ENCODE results near the gene NOX1. TPM values are rescaled to one million over a fixed set of nuclear protein-coding genes. Genes with fewer than 3 reads are reported as not detected.
"Not testable (repeated sequence)": the region's sequence is repeated elsewhere in the genome, so short reads cannot be mapped to it uniquely, and the experiment has no call there.

Gene NOX1
- total RNA-seq, 1 donor from 2014 or later, result not detected

- Mint-ChIP-seq H3K4me1 (no peaks in the 10 kb centered on the region), H3K36me3 (ENCODE audit: low read depth) (no peaks in the 10 kb centered on the region), H3K27ac (no peak overlapping the region), H3K9me3 (peaks cover 9% of the 10 kb centered on the region), H3K4me3 (no peak overlapping the region), H3K27me3 (peaks cover 13% of the 10 kb centered on the region)
- DNase-seq, result no peak
- intact Hi-C loops (cut with micrococcal nuclease), result no loop called here
Measured at GRCh38 chrX:100804780-100805179, 69.4 kb downstream of the NOX1 start.

DNA sequence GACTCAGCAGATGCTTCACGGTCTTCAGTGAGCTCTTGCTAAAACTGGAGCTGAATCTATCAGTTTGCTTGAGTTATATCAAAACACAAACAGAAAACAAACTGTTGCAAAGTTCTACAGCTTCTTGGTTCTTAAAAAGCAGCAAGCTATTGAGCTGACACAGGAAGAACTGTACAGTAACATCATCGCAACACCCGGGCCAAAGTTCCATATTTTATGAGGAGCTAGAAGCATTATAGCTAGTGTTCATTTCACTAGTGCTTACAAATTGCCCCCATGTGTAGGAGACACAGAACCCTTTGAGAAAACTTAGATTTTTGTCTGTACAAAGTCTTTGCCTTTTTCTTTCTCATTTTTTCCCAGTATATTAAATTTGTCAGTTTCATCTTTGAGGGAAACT is 71.3 kb downstream of the NOX1 start:
- Mint-ChIP-seq H3K9me3 (peaks cover 6% of the 10 kb centered on the region), H3K27me3 (peaks cover 4% of the 10 kb centered on the region), H3K36me3 (ENCODE audit: low read depth) (no peaks in the 10 kb centered on the region), H3K4me1 (no peaks in the 10 kb centered on the region), H3K27ac (no peak overlapping the region), H3K4me3 (no peak overlapping the region)
- DNase-seq, result no peak
- intact Hi-C loops (cut with micrococcal nuclease), result no loop called here

- Mint-ChIP-seq H3K27ac (no peak overlapping the region), H3K9me3 (no peaks in the 10 kb centered on the region), H3K27me3 (no peaks in the 10 kb centered on the region), H3K4me3 (no peak overlapping the region), H3K4me1 (no peaks in the 10 kb centered on the region), H3K36me3 (ENCODE audit: low read depth) (no peaks in the 10 kb centered on the region)
- intact Hi-C loops (cut with micrococcal nuclease), result no loop called here
- no peak for DNase-seq
Measured at GRCh38 chrX:100798484-100799214, 75.5 kb downstream of the NOX1 start.

DNA sequence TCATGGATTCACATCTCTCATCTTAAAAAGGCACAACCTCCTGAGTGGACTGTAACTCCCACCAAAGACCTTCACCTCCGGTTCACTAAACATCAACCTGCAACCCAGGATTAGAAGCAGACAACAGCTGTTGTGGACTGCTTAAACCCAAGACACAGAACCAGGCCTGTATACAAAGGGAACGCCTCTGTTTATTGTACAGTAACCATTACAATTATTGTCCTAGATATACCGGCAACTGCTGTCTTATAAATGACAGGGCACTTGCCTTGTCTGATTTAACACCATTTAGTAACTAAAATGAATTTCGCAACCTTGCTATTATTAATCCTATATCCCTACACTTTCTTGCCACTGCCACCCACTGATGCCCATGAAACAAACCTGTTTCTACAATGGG is 76.8 kb downstream of the NOX1 start:
- no peaks in the 10 kb centered on the region for H3K36me3 Mint-ChIP-seq (ENCODE audit: low read depth)
- no peak overlapping the region for H3K27ac Mint-ChIP-seq
- no peaks in the 10 kb centered on the region for H3K27me3 Mint-ChIP-seq
- H3K4me1 Mint-ChIP-seq, result no peaks in the 10 kb centered on the region
- H3K4me3 Mint-ChIP-seq, result no peak overlapping the region
- intact Hi-C loops (cut with micrococcal nuclease), result no loop called here
- no peak for DNase-seq
- H3K9me3 Mint-ChIP-seq, result no peaks in the 10 kb centered on the region

DNA sequence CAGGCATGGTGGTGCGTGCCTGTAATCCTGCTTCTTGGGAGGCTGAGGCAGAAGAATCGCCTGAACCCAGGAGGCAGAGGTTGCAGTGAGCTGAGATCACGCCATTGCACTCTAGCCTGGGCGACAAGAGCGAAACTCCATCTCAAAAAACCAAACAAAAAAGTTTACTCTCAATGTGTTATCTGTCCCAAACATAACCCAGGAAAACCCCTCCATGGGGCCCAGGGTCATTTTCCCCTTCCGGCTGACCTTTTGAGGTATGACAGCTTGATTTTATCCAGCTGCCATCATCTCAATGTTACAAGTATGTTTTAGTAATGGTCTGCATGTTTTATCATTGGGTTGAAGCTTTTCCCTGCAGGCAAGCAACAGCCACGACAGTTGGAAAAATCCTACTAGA is 77.8 kb downstream of the NOX1 start:
- H3K27me3 Mint-ChIP-seq; intact Hi-C loops (cut with micrococcal nuclease); H3K9me3 Mint-ChIP-seq; H3K4me3 Mint-ChIP-seq; H3K4me1 Mint-ChIP-seq; DNase-seq; H3K27ac Mint-ChIP-seq; H3K36me3 Mint-ChIP-seq (ENCODE audit: low read depth): not testable (repeated sequence)

Other genes starting within 250 kb of the NOX1 start
- 0.12 TPM in 1 of 2 replicates, not detected in the other for gene TSPAN6, start 237.6 kb downstream of the NOX1 start, total RNA-seq
- gene SRPX2, start 230.2 kb downstream of the NOX1 start, total RNA-seq, result not detected in 2 replicates
- not detected in 2 replicates for gene SYTL4, start 142.2 kb downstream of the NOX1 start, total RNA-seq
- 71.4 and 73.6 TPM in 2 replicates for gene CSTF2, start 54.0 kb downstream of the NOX1 start, total RNA-seq
- gene XKRX, start 54.6 kb upstream of the NOX1 start, total RNA-seq, result 0.12 and 0.23 TPM in 2 replicates
- gene ARL13A, start 95.3 kb upstream of the NOX1 start, total RNA-seq, result not detected in 2 replicates
- 19.7 and 19.8 TPM in 2 replicates for gene TRMT2B, start 177.8 kb upstream of the NOX1 start, total RNA-seq
- gene TMEM35A, start 204.5 kb upstream of the NOX1 start, total RNA-seq, result not detected in 2 replicates
- 14.9 and 19.4 TPM in 2 replicates for gene CENPI, start 223.8 kb upstream of the NOX1 start, total RNA-seq

All from activated CD4-positive, alpha-beta T cell treated with anti-CD3 and anti-CD28 coated beads, Interleukin-2, amount 10 ng/mL, durations not matched to agents 24 days and 14 days (primary cell).